HepG2 (cell line): ENCODE measurements around the gene ANKRD49. TPM values are rescaled to one million over a fixed set of nuclear protein-coding genes. Genes with fewer than 3 reads are reported as not detected.

Experiments
- ATF7-NPFF ChIP-seq: sonication (generic); formaldehyde crosslinking; IDR thresholded peaks from 2 replicates; pipeline ENCODE4 v1.8.1; 2023; ENCODE audit warnings: mild to moderate bottlenecking, low read depth, missing genetic modification reagents, moderate library complexity
- BATF2 ChIP-seq: sonication (generic); formaldehyde crosslinking; IDR thresholded peaks from 2 replicates; pipeline ENCODE4 v1.8.0; 2022; ENCODE audit warnings: mild to moderate bottlenecking, missing genetic modification reagents, moderate library complexity
- DNMT3B ChIP-seq: conservative IDR thresholded peaks from 2 replicates; pipeline ENCODE4 v1.6.1; 2016; ENCODE audit warnings: missing biosample characterization, control low read depth
- E2F1 ChIP-seq: sonication (generic); formaldehyde crosslinking; IDR thresholded peaks from 2 replicates; pipeline ENCODE4 v1.5.0; 2020; ENCODE audit warnings: missing genetic modification reagents
- ERF ChIP-seq: IDR thresholded peaks from 2 replicates; pipeline ENCODE4 v1.6.1; 2018; ENCODE audit warnings: missing biosample characterization, missing genetic modification reagents
- FIP1L1 ChIP-seq: fragments of 200-400 bp; formaldehyde crosslinking; IDR thresholded peaks from 2 replicates; pipeline ENCODE4 v1.6.1; 2018; ENCODE audit warnings: low read depth, mild to moderate bottlenecking, low read length, moderate library complexity, borderline replicate concordance; ENCODE audit not compliant: insufficient read depth
- GMEB1 ChIP-seq: sonication (generic); formaldehyde crosslinking; IDR thresholded peaks from 2 replicates; pipeline ENCODE4 v1.5.1; 2020; ENCODE audit warnings: missing genetic modification reagents, mild to moderate bottlenecking, borderline replicate concordance
- GTF3A ChIP-seq: sonication (generic); formaldehyde crosslinking; conservative IDR thresholded peaks from 2 replicates; pipeline ENCODE4 v1.4.0; 2020; ENCODE audit warnings: mild to moderate bottlenecking, missing genetic modification reagents
- HNF4A ChIP-seq: sonication (generic); formaldehyde crosslinking; IDR thresholded peaks from 2 replicates; pipeline ENCODE4 v1.4.0; 2020; ENCODE audit warnings: missing genetic modification reagents
- KLF12 ChIP-seq: sonication (generic); formaldehyde crosslinking; IDR thresholded peaks from 2 replicates; pipeline ENCODE4 v1.4.0; 2020; ENCODE audit warnings: missing genetic modification reagents, borderline replicate concordance
- PRDM10 ChIP-seq: sonication (generic); formaldehyde crosslinking; IDR thresholded peaks from 2 replicates; pipeline ENCODE4 v1.4.0; 2020; ENCODE audit warnings: low read depth, missing genetic modification reagents
- RBAK ChIP-seq: sonication (generic); formaldehyde crosslinking; IDR thresholded peaks from 2 replicates; pipeline ENCODE4 v1.5.1; 2020; ENCODE audit warnings: mild to moderate bottlenecking, missing genetic modification reagents
- RBFOX2 ChIP-seq: fragments of 200-400 bp; formaldehyde crosslinking; IDR thresholded peaks from 2 replicates; pipeline ENCODE4 v1.6.1; 2017; ENCODE audit warnings: low read depth, mild to moderate bottlenecking, low read length
- SRF ChIP-seq: IDR thresholded peaks from 2 replicates; pipeline ENCODE4 v1.6.1; 2011; ENCODE audit warnings: mild to moderate bottlenecking, low read depth, low read length, moderate library complexity
- XRCC5 ChIP-seq: fragments of 200-400 bp; formaldehyde crosslinking; optimal IDR thresholded peaks from 2 replicates; pipeline ENCODE3; 2017; ENCODE audit warnings: mild to moderate bottlenecking, low read length
- ZFP41 ChIP-seq: sonication (generic); formaldehyde crosslinking; IDR thresholded peaks from 2 replicates; pipeline ENCODE4 v1.4.0; 2020; ENCODE audit warnings: mild to moderate bottlenecking, missing genetic modification reagents, borderline replicate concordance
- ZMYM4 ChIP-seq: sonication (generic); formaldehyde crosslinking; IDR thresholded peaks from 2 replicates; pipeline ENCODE4 v1.8.1; 2023; ENCODE audit warnings: mild to moderate bottlenecking, missing genetic modification reagents
- ZNF256 ChIP-seq: sonication (generic); formaldehyde crosslinking; conservative IDR thresholded peaks from 2 replicates; pipeline ENCODE4 v1.4.0; 2020; ENCODE audit warnings: missing genetic modification reagents
- ZNF564 ChIP-seq: sonication (generic); formaldehyde crosslinking; IDR thresholded peaks from 2 replicates; pipeline ENCODE4 v1.8.1; 2023; ENCODE audit warnings: mild to moderate bottlenecking, missing genetic modification reagents
- ZNF891 ChIP-seq: sonication (generic); formaldehyde crosslinking; IDR thresholded peaks from 2 replicates; pipeline ENCODE4 v1.5.0; 2020; ENCODE audit warnings: mild to moderate bottlenecking, missing genetic modification reagents
- polyA plus RNA-seq, 8 experiments: library from polyadenylated mRNA; depleted of rRNA in 3 of 8; stranded (reverse) in 7 of 8; unstranded in 1 of 8; fragments of >200 nt; fragmentation: Illumina TruSeq in 4 of 8; extraction: Trizol in 4 of 8; gene quantifications; 2 replicates each; pipeline versions ENCODE4 v1.2.1 to v1.2.3, GENCODE V29; 2011 to 2016; ENCODE audit warnings: low read depth in 4 of 8, missing spikeins in 1 of 8, mixed read lengths in 1 of 8; ENCODE audit not compliant: insufficient read depth in 1 of 8
- total RNA-seq, 5 experiments: library from RNA; depleted of rRNA; stranded (reverse); fragments of >200 nt; fragmentation: Illumina TruSeq; extraction: Trizol; gene quantifications; 2 replicates each; pipeline ENCODE4 v1.2.3, GENCODE V29; 2016; ENCODE audit warnings: low read depth in 1 of 5

ANKRD49 gene
- total and polyA plus RNA-seq, 2 of the 13 experiments (the other 11 are each of a cell fraction or from before 2014, with no cell fraction given) = 14.2 to 14.3 TPM

GRCh38 chr11:94493281-94494125 lies at the start of gene ANKRD49, which contains the start of gene MRE11 (continued):
- TF ChIP-seq ZNF564 (CRISPR knock-in tag) (0 out of 2 replicates have a peak, but pooled peaks have one; percentile 30), PRDM10 (CRISPR knock-in tag) (no peak), GTF3A (CRISPR knock-in tag) (no peak), RBAK (CRISPR knock-in tag) (no peak), ATF7-NPFF (CRISPR knock-in tag) (no peak), SRF (no peak), ZFP41 (CRISPR knock-in tag) (no peak), ZNF891 (CRISPR knock-in tag) (0 out of 2 replicates have a peak, but pooled peaks have one; percentile 35), ERF (CRISPR knock-in tag) (0 out of 2 replicates have a peak, but pooled peaks have one; percentile 33), BATF2 (no peak), HNF4A (CRISPR knock-in tag) (no peak), GMEB1 (CRISPR knock-in tag) (peak; percentile 82; the same call in 1 of the 2 replicates), ZNF256 (CRISPR knock-in tag) (no peak), KLF12 (CRISPR knock-in tag) (no peak), ZMYM4 (CRISPR knock-in tag) (peak; percentile 97), XRCC5 (peak; percentile 56), RBFOX2 (0 out of 2 replicates have a peak, but pooled peaks have one; percentile 67), FIP1L1 (no peak), E2F1 (CRISPR knock-in tag) (peak; percentile 84), DNMT3B (CRISPR knock-in tag) (no peak)
